Aorta (tissue), 5 donors: ENCODE results near the gene IRX5. TPM values are rescaled to one million over a fixed set of nuclear protein-coding genes. Genes with fewer than 3 reads are reported as not detected.
A peak's percentile ranks its signal among the peaks of the same experiment; 100 is the strongest.

Source experiments
- ATAC-seq: fragments of 200-7000 bp; cut with Tn5 transposase; one replicate; pipeline ENCODE4 v1.9.1; 2022; ENCODE audit warnings: moderate library complexity; ENCODE audit not compliant: low FRiP score
- DNase-seq, 2 donors: peaks; one replicate each; pipeline ENCODE4 v3.0.0-alpha.2; 2020
- H3K27ac ChIP-seq, 2 donors: one replicate each; pipeline ENCODE4 v1.5.1; 2013; ENCODE audit warnings: low read length in 2 of 2, mild to moderate bottlenecking in 2 of 2, moderate library complexity in 2 of 2, control low read depth in 1 of 2, inconsistent platforms in 1 of 2, low read depth in 1 of 2
- H3K27me3 ChIP-seq, 2 donors: one replicate each; pipeline ENCODE4 v1.6.1; 2013; ENCODE audit warnings: control low read depth in 1 of 2, low read length in 1 of 2, mild to moderate bottlenecking in 1 of 2, moderate library complexity in 1 of 2; ENCODE audit not compliant: insufficient read depth in 2 of 2, control insufficient read depth in 1 of 2
- H3K36me3 ChIP-seq, 2 donors: one replicate each; pipeline ENCODE4 v1.6.1; 2013; ENCODE audit warnings: control low read depth in 1 of 2, low read length in 1 of 2, mild to moderate bottlenecking in 1 of 2; ENCODE audit not compliant: insufficient read depth in 2 of 2, control insufficient read depth in 1 of 2
- H3K4me1 ChIP-seq, 2 donors: one replicate each; pipeline ENCODE4 v1.6.1; 2013; ENCODE audit warnings: low read length in 2 of 2, control low read depth in 1 of 2, mild to moderate bottlenecking in 1 of 2, moderate library complexity in 1 of 2; ENCODE audit not compliant: insufficient read depth in 2 of 2, control insufficient read depth in 1 of 2
- H3K4me3 ChIP-seq, 2 donors: one replicate each; pipeline ENCODE4 v1.5.1; 2013; ENCODE audit warnings: low read length in 2 of 2, control low read depth in 1 of 2, mild to moderate bottlenecking in 1 of 2
- H3K9me3 ChIP-seq: one replicate; pipeline ENCODE4 v1.6.1; 2013; ENCODE audit warnings: mild to moderate bottlenecking, low read length; ENCODE audit not compliant: control insufficient read depth
- WGBS, 2 donors: extraction: QIAGEN DNeasy Blood & Tissue Kit; methylation state at CpG; one replicate each; pipeline ENCODE4 v1.1.7; 2013; 5-methylcytosine and 5-hydroxymethylcytosine counted together
- intact Hi-C, 2 donors: fragments of 100-400 bp; cut with DNase I; formaldehyde crosslinking; loops; one replicate each; pipeline versions ENCODE4 v1.14.2 to v1.15.0; 2022
- polyA plus RNA-seq, 2 donors: library from polyadenylated mRNA; stranded (reverse); fragments of 200-250 nt; gene quantifications; one replicate each; pipeline ENCODE4 v1.2.3, GENCODE V29; 2013
- total RNA-seq, 2 donors: library from RNA; stranded (reverse); fragmentation: NEBNext Ultra II Directional; extraction: Animal tissue kit (Norgen Biotek cat#: 25700); gene quantifications; one replicate each; pipeline ENCODE4 v1.2.1, GENCODE V29; 2021
- donor health status: healthy with polysubstance abuse.
- donor health status: Bipolar disorder and iron deficiency.
- donor health status: DM: no; HTN: no; CAD: no.
- donor health status: DM: no; HTN: no; CAD: no.
- donor health status: DM: yes; HTN: yes; CAD: no.

IRX5 gene
- total and polyA plus RNA-seq, 4 donors = 0.91 to 1.7 (median 0.96) TPM; not detected in 1

- no peak for DNase-seq
- no peaks in the 10 kb centered on the region for H3K27me3 ChIP-seq
- ATAC-seq = no peak
- intact Hi-C loops = loop anchor here in 1 of 2 donors (5.0 to 10.0 kb wide), 3 partner anchors 441 to 1261 kb away; partner anchors contain the start of genes GNAO1 and IRX3
- 86% methylated on average over 65 to 68 of the region's 68 CpGs for WGBS, 2 donors
- H3K9me3 ChIP-seq = no peaks in the 10 kb centered on the region
- no peak overlapping the region for H3K27ac ChIP-seq
- no peak overlapping the region for H3K4me3 ChIP-seq
- H3K4me1 ChIP-seq = no peaks in the 10 kb centered on the region
- H3K36me3 ChIP-seq = no peaks in the 10 kb centered on the region
Observed at GRCh38 chr16:54933281-54934011, 2.8 kb downstream of the IRX5 start.

DNA sequence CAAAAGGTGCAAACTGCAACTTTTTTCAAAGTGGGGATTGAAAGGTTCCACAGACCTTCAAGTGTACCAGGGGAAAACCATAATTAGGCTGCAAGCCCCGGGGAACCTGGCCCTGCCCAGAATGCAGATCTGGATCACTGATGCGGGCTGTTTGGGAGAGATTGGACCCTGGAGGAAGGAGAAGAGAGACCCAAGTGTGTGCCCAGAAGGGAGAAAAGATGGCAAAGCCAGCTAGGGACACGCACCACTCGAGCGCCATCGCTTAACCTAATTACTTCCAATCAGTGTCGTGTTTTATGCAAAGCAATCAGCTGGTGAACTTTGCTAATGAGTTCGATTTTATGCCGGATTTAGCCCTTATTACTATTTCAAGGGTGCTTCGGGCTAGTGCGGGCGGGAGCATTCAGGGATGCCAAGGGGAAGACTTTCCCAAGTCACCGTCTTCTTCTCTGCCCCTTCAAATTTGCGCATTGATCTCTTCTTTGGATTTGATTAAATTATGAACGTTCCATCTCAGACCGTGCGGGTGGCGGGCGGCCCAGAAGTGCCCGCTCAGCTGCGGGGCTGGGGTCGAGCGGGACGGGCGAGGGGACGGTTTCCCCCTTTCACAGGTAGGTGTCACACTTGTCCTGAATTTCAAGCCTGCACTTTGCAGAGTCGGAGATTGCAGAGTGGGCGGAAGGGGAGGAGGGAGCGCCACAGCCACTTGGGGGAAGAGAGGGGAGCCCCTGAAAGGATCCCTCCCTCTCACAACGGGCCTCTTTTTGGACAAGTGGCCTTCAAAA, 4.0 kb downstream of the IRX5 start:
- ATAC-seq = no peak
- Histone ChIP-seq H3K36me3 (no peaks in the 10 kb centered on the region), H3K27ac (no peak overlapping the region), H3K27me3 (no peaks in the 10 kb centered on the region), H3K4me1 (no peaks in the 10 kb centered on the region), H3K4me3 (no peak overlapping the region), H3K9me3 (no peaks in the 10 kb centered on the region)
- intact Hi-C loops = loop anchor here in 1 of 2 donors (5.0 to 10.0 kb wide), 3 partner anchors 440 to 1260 kb away; partner anchors contain the start of genes GNAO1 and IRX3
- DNase-seq = no peak
- 91 to 93% methylated on average over 30 of the region's 30 CpGs for WGBS, 2 donors

DNA sequence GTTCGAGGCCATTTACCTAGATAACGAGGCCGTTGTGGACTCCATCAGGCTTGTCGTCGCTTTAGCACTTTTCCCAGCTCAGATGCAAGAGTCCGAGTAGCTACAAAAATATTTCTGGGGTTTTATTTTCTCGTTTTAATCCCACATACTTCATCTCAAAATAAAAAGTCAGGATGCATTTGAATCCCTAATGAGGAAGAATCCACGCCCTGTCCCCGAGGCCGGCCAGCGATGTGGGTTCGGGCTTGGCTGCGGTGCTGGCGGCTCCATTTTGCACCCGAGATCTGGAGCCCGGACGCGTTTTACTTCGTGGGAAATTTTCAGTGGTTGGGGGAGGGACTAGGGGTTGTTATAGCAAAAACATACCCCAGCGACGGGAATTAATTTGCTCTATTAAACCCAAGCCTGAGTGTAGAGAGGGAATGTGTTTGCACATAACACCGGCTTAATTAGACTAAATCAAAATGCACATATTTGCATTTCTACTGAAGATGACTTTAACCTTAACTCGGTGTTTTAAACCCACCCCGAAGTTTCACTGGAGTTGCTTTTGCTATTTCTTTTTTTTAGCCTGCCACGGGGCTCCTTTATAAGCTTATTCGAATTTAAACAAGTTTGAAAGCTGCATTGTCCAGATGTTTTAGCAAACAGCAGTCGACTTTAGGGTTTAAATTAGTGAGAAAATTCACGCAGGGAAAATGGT, 4.8 kb downstream of the IRX5 start:
- no peak for ATAC-seq

DNA sequence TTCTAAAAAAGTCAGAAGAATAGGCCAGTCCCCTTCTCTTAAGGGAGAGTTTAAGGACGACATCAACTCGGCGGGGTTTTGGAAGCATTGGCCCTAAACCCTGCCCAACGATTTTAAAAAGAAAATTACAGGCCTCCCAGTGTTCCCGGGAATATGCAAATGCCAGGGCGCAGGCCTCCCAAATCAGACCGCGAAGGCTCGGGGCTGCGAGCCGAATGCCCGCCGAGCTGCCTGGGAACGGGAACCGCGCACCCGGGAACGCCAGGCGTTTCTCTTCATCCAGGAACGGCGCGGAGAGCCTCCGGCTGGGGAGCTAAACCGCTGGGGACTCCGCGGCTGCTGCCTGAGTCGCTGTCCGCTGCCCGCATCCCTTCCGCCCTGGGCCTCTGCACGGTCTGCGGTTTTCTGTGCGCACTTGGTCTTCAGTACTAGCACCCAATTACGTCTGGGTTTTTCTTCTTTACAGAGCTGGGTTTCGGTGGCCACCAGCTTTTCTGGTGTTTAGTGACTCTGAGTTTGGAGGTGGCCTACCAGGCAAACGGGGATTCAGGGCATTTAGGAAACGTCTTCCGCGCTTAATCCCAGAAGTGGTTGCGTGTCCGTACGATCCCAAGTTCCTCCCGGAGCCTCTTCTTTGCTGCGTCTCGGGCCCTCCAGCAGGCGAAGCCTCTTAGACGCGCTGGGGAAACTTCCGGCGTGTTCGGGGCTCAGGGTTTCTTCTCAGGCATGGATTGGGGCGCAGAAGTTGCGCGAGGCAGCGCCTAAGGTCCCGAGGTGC, 5.7 kb downstream of the IRX5 start:
- no peak overlapping the region for H3K27ac ChIP-seq
- H3K4me1 ChIP-seq = no peaks in the 10 kb centered on the region
- DNase-seq (no peak), ATAC-seq (no peak)
- H3K27me3 ChIP-seq = no peaks in the 10 kb centered on the region
- no peak overlapping the region for H3K4me3 ChIP-seq
- H3K36me3 ChIP-seq = no peaks in the 10 kb centered on the region
- intact Hi-C loops = loop anchor here in 1 of 2 donors (10.0 kb wide), 2 partner anchors 438 to 1258 kb away; partner anchors contain the start of gene GNAO1
- H3K9me3 ChIP-seq = no peaks in the 10 kb centered on the region
- WGBS, 2 donors = 53 to 63% methylated on average over 56 of the region's 56 CpGs

More for the DNA sequence above, 4.8 kb downstream of the IRX5 start:
- H3K4me3 ChIP-seq = no peak overlapping the region
- no peaks in the 10 kb centered on the region for H3K36me3 ChIP-seq
- intact Hi-C loops = loop anchor here in 1 of 2 donors (10.0 kb wide), 2 partner anchors 439 to 1259 kb away; partner anchors contain the start of gene GNAO1
- no peaks in the 10 kb centered on the region for H3K27me3 ChIP-seq
- H3K4me1 ChIP-seq = no peaks in the 10 kb centered on the region
- H3K9me3 ChIP-seq = no peaks in the 10 kb centered on the region
- no peak for DNase-seq
- H3K27ac ChIP-seq = no peak overlapping the region
- WGBS, 2 donors = 86 to 90% methylated on average over 28 of the region's 28 CpGs

- 38 to 42% methylated on average over 39 of the region's 39 CpGs for WGBS, 2 donors
- Histone ChIP-seq H3K4me1 (no peaks in the 10 kb centered on the region), H3K36me3 (no peaks in the 10 kb centered on the region), H3K4me3 (no peak overlapping the region), H3K9me3 (no peaks in the 10 kb centered on the region), H3K27me3 (no peaks in the 10 kb centered on the region), H3K27ac (no peak overlapping the region)
- intact Hi-C loops = loop anchor here in 1 of 2 donors (10.0 kb wide), 2 partner anchors 438 to 1258 kb away; partner anchors contain the start of gene GNAO1
- ATAC-seq = peak; percentile 13
- no peak for DNase-seq
Observed at GRCh38 chr16:54936979-54937670, 6.5 kb downstream of the IRX5 start.

DNA sequence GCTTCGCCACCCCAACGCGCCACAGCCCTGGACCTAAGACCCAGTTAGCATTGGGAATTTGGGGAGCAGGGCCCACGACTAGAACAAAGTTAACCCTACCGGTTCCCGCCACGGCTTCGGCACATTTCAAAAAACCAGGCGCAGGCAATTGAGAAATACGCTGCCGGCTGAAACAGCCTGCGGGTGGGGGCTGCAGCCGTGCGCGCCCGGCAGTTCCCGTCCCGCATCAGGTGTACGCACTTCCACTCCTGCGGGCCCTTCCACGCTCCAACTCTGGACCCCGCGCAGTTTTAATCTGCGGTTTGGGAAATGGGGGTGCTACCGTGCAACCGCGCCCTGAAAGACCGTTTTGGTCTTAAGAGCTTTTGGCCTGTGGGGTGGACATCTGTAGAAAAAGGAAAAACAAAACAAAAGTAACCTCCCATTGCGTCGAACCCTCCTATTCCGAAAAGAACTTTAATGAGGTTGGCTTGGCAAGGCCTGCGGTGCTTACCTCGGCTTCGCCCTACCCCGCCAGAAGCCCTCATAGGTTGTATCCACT, 7.1 kb downstream of the IRX5 start:
- ATAC-seq (no peak), DNase-seq (no peak)
- H3K36me3 ChIP-seq = no peaks in the 10 kb centered on the region
- no peak overlapping the region for H3K27ac ChIP-seq
- intact Hi-C loops = loop anchor here in 1 of 2 donors (10.0 kb wide), 2 partner anchors 437 to 1257 kb away; partner anchors contain the start of gene GNAO1
- no peaks in the 10 kb centered on the region for H3K4me1 ChIP-seq
- no peaks in the 10 kb centered on the region for H3K9me3 ChIP-seq
- no peaks in the 10 kb centered on the region for H3K27me3 ChIP-seq
- H3K4me3 ChIP-seq = no peak overlapping the region
- 33 to 52% methylated on average over 29 to 35 of the region's 35 CpGs for WGBS, 2 donors

GRCh38 chr16:54938212-54939028, 7.8 kb downstream of the IRX5 start:
- intact Hi-C loops = loop anchor here in 1 of 2 donors (10.0 kb wide), 2 partner anchors 436 to 1256 kb away; partner anchors contain the start of gene GNAO1
- H3K9me3 ChIP-seq = no peaks in the 10 kb centered on the region
- no peak overlapping the region for H3K27ac ChIP-seq
- no peak for DNase-seq
- no peaks in the 10 kb centered on the region for H3K4me1 ChIP-seq
- H3K27me3 ChIP-seq = no peaks in the 10 kb centered on the region
- ATAC-seq = no peak
- no peak overlapping the region for H3K4me3 ChIP-seq
- H3K36me3 ChIP-seq = no peaks in the 10 kb centered on the region
- WGBS, 2 donors = 43 to 62% methylated on average over 59 of the region's 59 CpGs
